Skin epidermis (tissue), 12 donors: ENCODE data around the gene UGT1A8.
"Not testable (repeated sequence)": the region's sequence is repeated elsewhere in the genome, so short reads cannot be mapped to it uniquely, and the experiment has no call there.

Source experiments
- H3K27ac ChIP-seq, 21 experiments: fragments of 200-600 bp; sonication (generic) in 11 of 21; one replicate each; pipeline ENCODE4 v1.5.0; 2020; ENCODE audit warnings: mild to moderate bottlenecking in 3 of 21, inconsistent platforms in 2 of 21, moderate library complexity in 2 of 21
- H3K4me3 ChIP-seq, 7 experiments: fragments of 200-600 bp; sonication (generic) in 2 of 7; one replicate each; pipeline ENCODE4 v1.5.0; 2020; ENCODE audit warnings: inconsistent platforms in 2 of 7, mild to moderate bottlenecking in 2 of 7, moderate library complexity in 1 of 7

The UGT1A8 gene

GRCh38 chr2:233617476-233617875 is at the start of gene UGT1A8:
Gene UGT1A8, plus strand, starts transcription at chr2:233617633. Its CDS starts 75 bp downstream, at chr2:233617708.
- not testable (repeated sequence) for H3K4me3 ChIP-seq, H3K27ac ChIP-seq

GRCh38 chr2:233571001-233571400 is 46.4 kb upstream of the UGT1A8 start:
- H3K27ac ChIP-seq, result no peak overlapping the region

GRCh38 chr2:233571462-233571861 is 46.0 kb upstream of the UGT1A8 start:
- Histone ChIP-seq H3K4me3 (no peak overlapping the region), H3K27ac (no peak overlapping the region)

More at GRCh38 chr2:233571001-233571400, 46.4 kb upstream of the UGT1A8 start:
- no peak overlapping the region for H3K4me3 ChIP-seq

GRCh38 chr2:233572468-233572867 is 45.0 kb upstream of the UGT1A8 start:
- no peak overlapping the region for H3K4me3 ChIP-seq
- H3K27ac ChIP-seq, result no peak overlapping the region

GRCh38 chr2:233577341-233577740 is 40.1 kb upstream of the UGT1A8 start:
- H3K4me3 ChIP-seq, H3K27ac ChIP-seq: not testable (repeated sequence)

GRCh38 chr2:233583217-233583965 is 34.0 kb upstream of the UGT1A8 start:
- not testable (repeated sequence) for H3K27ac ChIP-seq, H3K4me3 ChIP-seq

- Histone ChIP-seq H3K27ac (no peak overlapping the region), H3K4me3 (no peak overlapping the region)
These were observed 33.2 kb upstream of the UGT1A8 start for GRCh38 chr2:233584210-233584609.

- no peak overlapping the region for H3K27ac ChIP-seq
- no peak overlapping the region for H3K4me3 ChIP-seq
These were observed 29.0 kb upstream of the UGT1A8 start for GRCh38 chr2:233588400-233588799.

GRCh38 chr2:233592706-233593105 is 24.7 kb upstream of the UGT1A8 start:
- not testable (repeated sequence) for H3K4me3 ChIP-seq, H3K27ac ChIP-seq

- Histone ChIP-seq H3K27ac (no peak overlapping the region), H3K4me3 (no peak overlapping the region)
These were observed 24.2 kb upstream of the UGT1A8 start for GRCh38 chr2:233593201-233593600.

GRCh38 chr2:233597522-233597921 is 19.9 kb upstream of the UGT1A8 start:
- Histone ChIP-seq H3K4me3 (no peak overlapping the region), H3K27ac (no peak overlapping the region)

GRCh38 chr2:233598952-233599351 is 18.5 kb upstream of the UGT1A8 start:
- Histone ChIP-seq H3K27ac (no peak overlapping the region), H3K4me3 (no peak overlapping the region)

GRCh38 chr2:233600386-233600785 is 17.0 kb upstream of the UGT1A8 start:
- Histone ChIP-seq H3K27ac (no peak overlapping the region), H3K4me3 (no peak overlapping the region)

GRCh38 chr2:233602076-233602475 is 15.4 kb upstream of the UGT1A8 start:
- H3K27ac ChIP-seq, result no peak overlapping the region

GRCh38 chr2:233603520-233603919 is 13.9 kb upstream of the UGT1A8 start:
- no peak overlapping the region for H3K27ac ChIP-seq
- no peak overlapping the region for H3K4me3 ChIP-seq

More at GRCh38 chr2:233602076-233602475, 15.4 kb upstream of the UGT1A8 start:
- H3K4me3 ChIP-seq, result no peak overlapping the region

- Histone ChIP-seq H3K4me3 (no peak overlapping the region), H3K27ac (no peak overlapping the region)
These were observed 12.6 kb upstream of the UGT1A8 start for GRCh38 chr2:233604826-233605225.

GRCh38 chr2:233605680-233606079 is 11.8 kb upstream of the UGT1A8 start:
- Histone ChIP-seq H3K4me3 (no peak overlapping the region), H3K27ac (no peak overlapping the region)

- Histone ChIP-seq H3K4me3 (no peak overlapping the region), H3K27ac (no peak overlapping the region)
These were observed 6.1 kb upstream of the UGT1A8 start for GRCh38 chr2:233611284-233611683.

- no peak overlapping the region for H3K27ac ChIP-seq
These were observed 2.8 kb downstream of the UGT1A8 start for GRCh38 chr2:233620204-233620603.

GRCh38 chr2:233621863-233622262 is 4.4 kb downstream of the UGT1A8 start:
- H3K27ac ChIP-seq, H3K4me3 ChIP-seq: not testable (repeated sequence)

More at GRCh38 chr2:233620204-233620603, 2.8 kb downstream of the UGT1A8 start:
- H3K4me3 ChIP-seq, result no peak overlapping the region

GRCh38 chr2:233627331-233628025 is 10.0 kb downstream of the UGT1A8 start:
- H3K27ac ChIP-seq, result no peak overlapping the region
- no peak overlapping the region for H3K4me3 ChIP-seq
